ENCODE results near the gene C19orf47. TPM values are rescaled to one million over a fixed set of nuclear protein-coding genes. Genes with fewer than 3 reads are reported as not detected.

The C19orf47 gene
- total RNA-seq: 4.4 and 5.1 TPM in 2 replicates
- polyA plus RNA-seq: 9.1 and 10.8 TPM in 2 replicates
- 8.9 and 11.5 TPM in 2 replicates for polyA plus RNA-seq (2012)
- polyA minus RNA-seq (ENCODE audit: low replicate concordance): 33.8 and 52.6 TPM in 2 replicates

- H3K9ac ChIP-seq (ENCODE audit: insufficient read depth, low read length): peak within 1 kb of the TSS; percentile 73
- H3K4me1 ChIP-seq (ENCODE audit: control insufficient read depth, extremely low read depth, insufficient read depth, low read length): no peaks in the 10 kb centered on the region
Measured at GRCh38 chr19:40348125-40348913, at the start of gene C19orf47, which contains the start of gene PLD3. Gene C19orf47 (minus strand): TSS chr19:40348397. CDS start chr19:40341857, 6,540 bp downstream. Gene PLD3 (plus strand): TSS chr19:40348695. CDS start chr19:40366484, 17,789 bp downstream.

GRCh38 chr19:40397568-40397906 lies 49.3 kb upstream of the C19orf47 start:
- Histone ChIP-seq H3K27ac (ENCODE audit: insufficient read depth, low read length) (no peak overlapping the region), H3K79me2 (ENCODE audit: control insufficient read depth, insufficient read depth, low read length) (no peaks in the 10 kb centered on the region), H3K27me3 (ENCODE audit: control insufficient read depth, insufficient read depth, low read length) (no peaks in the 10 kb centered on the region), H3K9me3 (ENCODE audit: control insufficient read depth, insufficient read depth, low read depth, low read length) (no peaks in the 10 kb centered on the region), H3K36me3 (ENCODE audit: control insufficient read depth, insufficient read depth, low read length) (no peaks in the 10 kb centered on the region), H2AFZ (ENCODE audit: low read length) (no peak overlapping the region), H3K4me2 (ENCODE audit: extremely low read depth, insufficient read depth, low read length) (no peak overlapping the region), H4K20me1 (ENCODE audit: control insufficient read depth, extremely low read depth, insufficient read depth, low read length) (no peaks in the 10 kb centered on the region), H3K9ac (ENCODE audit: insufficient read depth, low read length) (no peak overlapping the region), H3K4me3 (replicated peaks in 1 of 4; ENCODE audit: control extremely low read depth in 1 of 4, insufficient read depth in 1 of 4, low read depth in 3 of 4, low read length in 4 of 4) (no peak overlapping the region), H3K4me1 (ENCODE audit: control insufficient read depth, extremely low read depth, insufficient read depth, low read length) (no peaks in the 10 kb centered on the region)
- TF ChIP-seq EZH2 (IDR thresholded peaks at IDR 0.05; ENCODE audit: low read length, missing control alignments) (no peak), CTCF (conservative IDR thresholded peaks at IDR 0.05 in 1 of 2, IDR thresholded peaks at IDR 0.05 in 1 of 2; ENCODE audit: low read depth in 1 of 2, low read length in 2 of 2) (no peak)
- DNase-seq (ENCODE audit: low read depth in 2 of 2): no peak

More at GRCh38 chr19:40348125-40348913, at the start of gene C19orf47, which contains the start of gene PLD3:
- Histone ChIP-seq H3K4me2 (ENCODE audit: extremely low read depth, insufficient read depth, low read length) (peak within 1 kb of the TSS; percentile 95), H3K9me3 (ENCODE audit: control insufficient read depth, insufficient read depth, low read depth, low read length) (no peaks in the 10 kb centered on the region), H2AFZ (ENCODE audit: low read length) (peak within 1 kb of the TSS; percentile 88), H3K27ac (ENCODE audit: insufficient read depth, low read length) (peak within 1 kb of the TSS; percentile 82), H4K20me1 (ENCODE audit: control insufficient read depth, extremely low read depth, insufficient read depth, low read length) (no peaks in the 10 kb centered on the region), H3K36me3 (ENCODE audit: control insufficient read depth, insufficient read depth, low read length) (no peaks in the 10 kb centered on the region), H3K79me2 (ENCODE audit: control insufficient read depth, insufficient read depth, low read length) (peaks cover 30% of the 10 kb centered on the region), H3K27me3 (ENCODE audit: control insufficient read depth, insufficient read depth, low read length) (no peaks in the 10 kb centered on the region), H3K4me3 (replicated peaks in 1 of 4; ENCODE audit: control extremely low read depth in 1 of 4, insufficient read depth in 1 of 4, low read depth in 3 of 4, low read length in 4 of 4) (peak within 1 kb of the TSS; percentile 77 to 98 (median 89))
- peak; percentile 99 for DNase-seq (ENCODE audit: low read depth in 2 of 2)
- TF ChIP-seq EZH2 (IDR thresholded peaks at IDR 0.05; ENCODE audit: low read length, missing control alignments): no peak
- no peak for TF ChIP-seq CTCF (conservative IDR thresholded peaks at IDR 0.05 in 1 of 2, IDR thresholded peaks at IDR 0.05 in 1 of 2; ENCODE audit: low read depth in 1 of 2, low read length in 2 of 2)

- Histone ChIP-seq H3K27ac (ENCODE audit: insufficient read depth, low read length) (no peak overlapping the region), H3K36me3 (ENCODE audit: control insufficient read depth, insufficient read depth, low read length) (no peaks in the 10 kb centered on the region), H3K79me2 (ENCODE audit: control insufficient read depth, insufficient read depth, low read length) (no peaks in the 10 kb centered on the region), H4K20me1 (ENCODE audit: control insufficient read depth, extremely low read depth, insufficient read depth, low read length) (no peaks in the 10 kb centered on the region), H3K4me3 (replicated peaks in 1 of 4; ENCODE audit: control extremely low read depth in 1 of 4, insufficient read depth in 1 of 4, low read depth in 3 of 4, low read length in 4 of 4) (no peak overlapping the region), H2AFZ (ENCODE audit: low read length) (no peak overlapping the region), H3K4me1 (ENCODE audit: control insufficient read depth, extremely low read depth, insufficient read depth, low read length) (no peaks in the 10 kb centered on the region), H3K27me3 (ENCODE audit: control insufficient read depth, insufficient read depth, low read length) (no peaks in the 10 kb centered on the region), H3K9ac (ENCODE audit: insufficient read depth, low read length) (no peak overlapping the region), H3K9me3 (ENCODE audit: control insufficient read depth, insufficient read depth, low read depth, low read length) (no peaks in the 10 kb centered on the region), H3K4me2 (ENCODE audit: extremely low read depth, insufficient read depth, low read length) (no peak overlapping the region)
- DNase-seq (ENCODE audit: low read depth in 2 of 2): no peak
- TF ChIP-seq CTCF (conservative IDR thresholded peaks at IDR 0.05 in 1 of 2, IDR thresholded peaks at IDR 0.05 in 1 of 2; ENCODE audit: low read depth in 1 of 2, low read length in 2 of 2) (no peak), EZH2 (IDR thresholded peaks at IDR 0.05; ENCODE audit: low read length, missing control alignments) (no peak)
Measured at GRCh38 chr19:40396886-40397567, 48.8 kb upstream of the C19orf47 start.

Data from fibroblast of lung (primary cell).